Liver (tissue), 9 donors: ENCODE data around the gene NT5DC1. TPM values are rescaled to one million over a fixed set of nuclear protein-coding genes. Genes with fewer than 3 reads are reported as not detected.

Experiments used
- DNase-seq: peaks from one replicate; pipeline ENCODE4 v3.0.0-alpha.2; 2017; ENCODE audit warnings: low spot score
- H3K27ac ChIP-seq, 2 donors: one replicate each; pipeline ENCODE4 v1.7.0; 2013; ENCODE audit warnings: inconsistent platforms in 2 of 2, low read length in 2 of 2, control low read depth in 1 of 2, low read depth in 1 of 2, mild to moderate bottlenecking in 1 of 2
- H3K27me3 ChIP-seq, 4 donors: one replicate each; pipeline versions ENCODE4 v1.6.1 to v1.7.0; 2013; ENCODE audit warnings: low read length in 3 of 4, inconsistent platforms in 1 of 4, mild to moderate bottlenecking in 1 of 4, moderate library complexity in 1 of 4; ENCODE audit not compliant: control insufficient read depth in 4 of 4, insufficient read depth in 4 of 4
- H3K36me3 ChIP-seq, 4 donors: one replicate each; pipeline versions ENCODE4 v1.6.1 to v1.7.0; 2013; ENCODE audit warnings: low read length in 3 of 4, mild to moderate bottlenecking in 3 of 4, low read depth in 1 of 4, moderate library complexity in 1 of 4; ENCODE audit not compliant: control insufficient read depth in 4 of 4, insufficient read depth in 3 of 4
- H3K4me1 ChIP-seq, 4 donors: one replicate each; pipeline versions ENCODE4 v1.6.1 to v1.7.0; 2013; ENCODE audit warnings: low read length in 3 of 4, mild to moderate bottlenecking in 3 of 4, moderate library complexity in 1 of 4; ENCODE audit not compliant: control insufficient read depth in 4 of 4, insufficient read depth in 4 of 4
- H3K4me3 ChIP-seq, 3 donors: one replicate each; pipeline versions ENCODE4 v1.6.1 to v1.7.0; 2013; ENCODE audit warnings: low read length in 3 of 3, control low read depth in 1 of 3, low read depth in 1 of 3, mild to moderate bottlenecking in 1 of 3
- H3K9ac ChIP-seq, 2 donors: one replicate each; pipeline ENCODE4 v1.7.0; 2013; ENCODE audit warnings: low read length in 2 of 2, mild to moderate bottlenecking in 2 of 2, moderate library complexity in 2 of 2, control low read depth in 1 of 2, low read depth in 1 of 2
- H3K9me3 ChIP-seq, 4 donors: one replicate each; pipeline versions ENCODE4 v1.6.1 to v1.7.0; 2013; ENCODE audit warnings: low read length in 3 of 4; ENCODE audit not compliant: control insufficient read depth in 4 of 4
- EGR1 ChIP-seq, 2 donors: IDR thresholded peaks; 2 replicates each; pipeline ENCODE4 v1.6.1; 2016 to 2018; ENCODE audit warnings: antibody characterized with exemption in 2 of 2, low read depth in 2 of 2
- FOXA1 ChIP-seq: IDR thresholded peaks from 2 replicates; pipeline ENCODE4 v1.6.1; 2016; ENCODE audit warnings: antibody characterized with exemption
- FOXA2 ChIP-seq: IDR thresholded peaks from 2 replicates; pipeline ENCODE4 v1.6.1; 2016; ENCODE audit warnings: antibody characterized with exemption
- GABPA ChIP-seq, 2 donors: IDR thresholded peaks in 1 of 2; conservative IDR thresholded peaks in 1 of 2; 2 replicates each; pipeline ENCODE4 v1.6.1; 2016; ENCODE audit warnings: antibody characterized with exemption in 2 of 2, mild to moderate bottlenecking in 1 of 2, moderate library complexity in 1 of 2
- HNF4G ChIP-seq: IDR thresholded peaks from 2 replicates; pipeline ENCODE4 v1.6.1; 2016; ENCODE audit warnings: antibody characterized with exemption
- MAX ChIP-seq: IDR thresholded peaks from 2 replicates; pipeline ENCODE4 v1.6.1; 2016; ENCODE audit warnings: antibody characterized with exemption
- NR2F2 ChIP-seq: IDR thresholded peaks from 2 replicates; pipeline ENCODE4 v1.6.1; 2016; ENCODE audit warnings: antibody characterized with exemption
- REST ChIP-seq: IDR thresholded peaks from 2 replicates; pipeline ENCODE4 v1.6.1; 2016; ENCODE audit warnings: antibody characterized with exemption, mild to moderate bottlenecking
- RXRA ChIP-seq, 2 donors: IDR thresholded peaks; 2 replicates each; pipeline ENCODE4 v1.6.1; 2017 to 2018; ENCODE audit warnings: antibody characterized with exemption in 2 of 2, mild to moderate bottlenecking in 1 of 2
- SP1 ChIP-seq: IDR thresholded peaks from 2 replicates; pipeline ENCODE4 v1.6.1; 2018; ENCODE audit warnings: antibody characterized with exemption, mild to moderate bottlenecking
- YY1 ChIP-seq: IDR thresholded peaks from 2 replicates; pipeline ENCODE4 v1.6.1; 2016; ENCODE audit warnings: antibody characterized with exemption, mild to moderate bottlenecking
- ZBTB33 ChIP-seq: IDR thresholded peaks from 2 replicates; pipeline ENCODE4 v1.6.1; 2016; ENCODE audit warnings: antibody characterized with exemption
- WGBS: extraction: QIAGEN DNeasy Blood & Tissue Kit; methylation state at CpG from one replicate; pipeline ENCODE4 v1.1.7; 2013; 5-methylcytosine and 5-hydroxymethylcytosine counted together
- polyA plus RNA-seq, 2 donors: library from polyadenylated mRNA; stranded (reverse) in 1 of 2; unstranded in 1 of 2; fragments of 200-250 nt in 1 of 2; fragments of >200 nt in 1 of 2; fragmentation: Nextera tagmentation in 1 of 2; extraction: Ambion mirVana in 1 of 2; gene quantifications; one replicate each; pipeline versions ENCODE4 v1.2.1 to v1.2.3, GENCODE V29; 2013 to 2015
- total RNA-seq, 2 donors: library from RNA; depleted of rRNA; stranded (reverse); fragments of >200 nt; gene quantifications; one replicate each; pipeline ENCODE4 v1.2.3, GENCODE V29; 2014
- donor health status: healthy.
- donor health status: healthy.
- donor health status: healthy.
- donor health status: healthy.
- donor health status: healthy.

Gene NT5DC1
- total and polyA plus RNA-seq, 4 donors, result 10.4 to 31.4 (median 23.3) TPM

- H3K27ac ChIP-seq, result peak overlapping the region; percentile 88 to 97
- TF ChIP-seq YY1 (peak; percentile 68), FOXA1 (no peak)
- peaks cover 6 to 49% (median 37%) of the 10 kb centered on the region in 4 donors for H3K4me1 ChIP-seq
- H3K9ac ChIP-seq, result peak overlapping the region; percentile 75 to 97
- DNase-seq, result no peak
- peak overlapping the region; percentile 78 to 94 (median 81) for H3K4me3 ChIP-seq
- H3K27me3 ChIP-seq, result no peaks in the 10 kb centered on the region
- no peaks in the 10 kb centered on the region for H3K36me3 ChIP-seq
- no peaks in the 10 kb centered on the region for H3K9me3 ChIP-seq
- 16% methylated on average over 8 of the region's 8 CpGs for WGBS
These were observed 179.7 kb downstream of the NT5DC1 start for GRCh38 chr6:116280161-116280932.

- Histone ChIP-seq H3K27me3 (no peaks in the 10 kb centered on the region), H3K4me3 (peak overlapping the region in 1 of 3 donors; percentile 81), H3K9ac (no peak overlapping the region), H3K4me1 (peaks cover 5 to 48% (median 36%) of the 10 kb centered on the region in 4 donors), H3K9me3 (no peaks in the 10 kb centered on the region), H3K36me3 (no peaks in the 10 kb centered on the region), H3K27ac (no peak overlapping the region)
- DNase-seq, result no peak
- TF ChIP-seq REST (no peak), ZBTB33 (no peak), MAX (no peak), RXRA (IDR thresholded peaks at IDR 0.05) (no peak), GABPA (IDR thresholded peaks at IDR 0.05 in 1 of 2, conservative IDR thresholded peaks at IDR 0.05 in 1 of 2) (no peak), EGR1 (IDR thresholded peaks at IDR 0.05; ENCODE audit: low read depth in 2 of 2) (no peak), HNF4G (no peak)
- 93% methylated on average over 5 of the region's 5 CpGs for WGBS
These were observed 180.3 kb downstream of the NT5DC1 start for GRCh38 chr6:116280933-116281316.

GRCh38 chr6:116282698-116283097 is 182.0 kb downstream of the NT5DC1 start:
- TF ChIP-seq HNF4G (no peak), NR2F2 (no peak), ZBTB33 (no peak), FOXA2 (no peak), SP1 (no peak)
- Histone ChIP-seq H3K4me3 (no peak overlapping the region), H3K9me3 (no peaks in the 10 kb centered on the region), H3K36me3 (no peaks in the 10 kb centered on the region), H3K27me3 (no peaks in the 10 kb centered on the region), H3K9ac (no peak overlapping the region), H3K27ac (no peak overlapping the region), H3K4me1 (peaks cover 3 to 31% (median 20%) of the 10 kb centered on the region in 4 donors)
- DNase-seq, result no peak
- WGBS, result 91% methylated on average over 2 of the region's 2 CpGs
